ENCODE measurements around the gene MOB2.

DNA sequence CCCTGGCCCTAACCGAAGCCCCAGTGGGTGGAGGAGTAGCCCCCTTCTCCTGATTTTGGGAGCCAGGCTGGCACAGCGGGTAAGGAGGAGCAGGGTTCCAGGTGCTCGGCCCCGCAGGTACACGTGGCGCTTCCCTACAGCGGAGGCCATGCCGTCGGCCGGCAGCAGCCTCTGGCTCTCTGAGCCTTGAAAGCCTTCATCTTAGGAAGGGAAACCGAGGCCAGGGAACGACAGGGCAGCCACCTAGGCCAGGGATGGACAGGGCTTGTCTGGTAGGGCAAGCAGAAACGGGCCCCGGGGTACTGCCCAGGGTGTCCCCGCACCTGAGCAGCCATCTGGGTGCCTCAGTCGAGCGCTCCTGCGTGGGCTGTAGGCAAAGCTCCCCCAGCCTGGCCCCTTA is 28.7 kb downstream of the MOB2 start:
- TF ChIP-seq, protein P1, sequence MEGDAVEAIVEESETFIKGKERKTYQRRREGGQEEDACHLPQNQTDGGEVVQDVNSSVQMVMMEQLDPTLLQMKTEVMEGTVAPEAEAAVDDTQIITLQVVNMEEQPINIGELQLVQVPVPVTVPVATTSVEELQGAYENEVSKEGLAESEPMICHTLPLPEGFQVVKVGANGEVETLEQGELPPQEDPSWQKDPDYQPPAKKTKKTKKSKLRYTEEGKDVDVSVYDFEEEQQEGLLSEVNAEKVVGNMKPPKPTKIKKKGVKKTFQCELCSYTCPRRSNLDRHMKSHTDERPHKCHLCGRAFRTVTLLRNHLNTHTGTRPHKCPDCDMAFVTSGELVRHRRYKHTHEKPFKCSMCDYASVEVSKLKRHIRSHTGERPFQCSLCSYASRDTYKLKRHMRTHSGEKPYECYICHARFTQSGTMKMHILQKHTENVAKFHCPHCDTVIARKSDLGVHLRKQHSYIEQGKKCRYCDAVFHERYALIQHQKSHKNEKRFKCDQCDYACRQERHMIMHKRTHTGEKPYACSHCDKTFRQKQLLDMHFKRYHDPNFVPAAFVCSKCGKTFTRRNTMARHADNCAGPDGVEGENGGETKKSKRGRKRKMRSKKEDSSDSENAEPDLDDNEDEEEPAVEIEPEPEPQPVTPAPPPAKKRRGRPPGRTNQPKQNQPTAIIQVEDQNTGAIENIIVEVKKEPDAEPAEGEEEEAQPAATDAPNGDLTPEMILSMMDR (IDR thresholded peaks at IDR 0.05) = no peak
- no peak for TF ChIP-seq POLR2A (IDR thresholded peaks at IDR 0.05)

All from Peyer's patch (tissue), 4 donors.